ENCODE data around the gene DDX10. TPM values are rescaled to one million over a fixed set of nuclear protein-coding genes. Genes with fewer than 3 reads are reported as not detected.

DDX10 gene
- polyA plus RNA-seq, 1 experiment: 11.0 TPM

DNA sequence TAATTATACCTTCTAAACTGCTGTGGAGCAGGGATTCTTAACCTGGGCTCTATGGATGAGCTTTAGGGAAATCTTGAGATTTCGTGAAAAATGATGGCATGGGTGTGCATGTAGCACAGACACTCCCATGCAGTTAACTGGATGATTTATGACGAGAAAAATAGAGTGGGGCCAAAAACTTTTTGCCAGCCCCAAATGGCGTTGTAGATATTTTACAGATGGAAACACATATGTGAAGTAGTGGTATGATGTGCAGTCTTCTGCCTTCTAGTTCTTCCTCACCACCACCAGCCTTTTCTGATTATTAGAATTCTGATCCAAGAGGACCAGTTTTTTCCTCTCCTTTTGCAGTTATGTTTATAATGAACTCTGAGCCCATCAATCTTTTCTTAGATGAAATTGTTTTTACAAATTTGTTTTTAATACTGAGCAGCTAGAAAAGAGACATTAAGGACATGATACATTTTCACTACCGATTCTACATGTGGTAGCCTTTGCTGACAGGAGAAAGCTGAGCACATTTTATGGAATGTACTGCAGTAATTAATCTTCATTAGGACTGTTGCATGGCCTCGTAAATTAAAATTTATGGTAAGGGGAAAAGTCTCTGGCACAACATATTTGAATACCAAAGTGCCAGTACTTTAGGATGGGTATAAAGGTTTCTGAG is 261.4 kb downstream of the DDX10 start:
- TF ChIP-seq, protein P1, sequence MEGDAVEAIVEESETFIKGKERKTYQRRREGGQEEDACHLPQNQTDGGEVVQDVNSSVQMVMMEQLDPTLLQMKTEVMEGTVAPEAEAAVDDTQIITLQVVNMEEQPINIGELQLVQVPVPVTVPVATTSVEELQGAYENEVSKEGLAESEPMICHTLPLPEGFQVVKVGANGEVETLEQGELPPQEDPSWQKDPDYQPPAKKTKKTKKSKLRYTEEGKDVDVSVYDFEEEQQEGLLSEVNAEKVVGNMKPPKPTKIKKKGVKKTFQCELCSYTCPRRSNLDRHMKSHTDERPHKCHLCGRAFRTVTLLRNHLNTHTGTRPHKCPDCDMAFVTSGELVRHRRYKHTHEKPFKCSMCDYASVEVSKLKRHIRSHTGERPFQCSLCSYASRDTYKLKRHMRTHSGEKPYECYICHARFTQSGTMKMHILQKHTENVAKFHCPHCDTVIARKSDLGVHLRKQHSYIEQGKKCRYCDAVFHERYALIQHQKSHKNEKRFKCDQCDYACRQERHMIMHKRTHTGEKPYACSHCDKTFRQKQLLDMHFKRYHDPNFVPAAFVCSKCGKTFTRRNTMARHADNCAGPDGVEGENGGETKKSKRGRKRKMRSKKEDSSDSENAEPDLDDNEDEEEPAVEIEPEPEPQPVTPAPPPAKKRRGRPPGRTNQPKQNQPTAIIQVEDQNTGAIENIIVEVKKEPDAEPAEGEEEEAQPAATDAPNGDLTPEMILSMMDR (IDR thresholded peaks at IDR 0.05; ENCODE audit: insufficient read depth, low read depth, low read length): no peak
- ChIA-PET CTCF (interaction anchor here (0.7 to 1.3 kb wide), 4 partner anchors 13 to 229 kb away, joined by 3 read pairs; no protein-coding TSS in a partner anchor), POLR2A (no interaction called here)
- Histone ChIP-seq H3K4me3 (ENCODE audit: low read depth, low read length) (no peak overlapping the region), H3K27me3 (ENCODE audit: control insufficient read depth, insufficient read depth, low read length) (no peaks in the 10 kb centered on the region), H3K36me3 (ENCODE audit: control insufficient read depth, insufficient read depth, low read length) (no peaks in the 10 kb centered on the region)
- no peak for DNase-seq (ENCODE audit: low read depth)

DNA sequence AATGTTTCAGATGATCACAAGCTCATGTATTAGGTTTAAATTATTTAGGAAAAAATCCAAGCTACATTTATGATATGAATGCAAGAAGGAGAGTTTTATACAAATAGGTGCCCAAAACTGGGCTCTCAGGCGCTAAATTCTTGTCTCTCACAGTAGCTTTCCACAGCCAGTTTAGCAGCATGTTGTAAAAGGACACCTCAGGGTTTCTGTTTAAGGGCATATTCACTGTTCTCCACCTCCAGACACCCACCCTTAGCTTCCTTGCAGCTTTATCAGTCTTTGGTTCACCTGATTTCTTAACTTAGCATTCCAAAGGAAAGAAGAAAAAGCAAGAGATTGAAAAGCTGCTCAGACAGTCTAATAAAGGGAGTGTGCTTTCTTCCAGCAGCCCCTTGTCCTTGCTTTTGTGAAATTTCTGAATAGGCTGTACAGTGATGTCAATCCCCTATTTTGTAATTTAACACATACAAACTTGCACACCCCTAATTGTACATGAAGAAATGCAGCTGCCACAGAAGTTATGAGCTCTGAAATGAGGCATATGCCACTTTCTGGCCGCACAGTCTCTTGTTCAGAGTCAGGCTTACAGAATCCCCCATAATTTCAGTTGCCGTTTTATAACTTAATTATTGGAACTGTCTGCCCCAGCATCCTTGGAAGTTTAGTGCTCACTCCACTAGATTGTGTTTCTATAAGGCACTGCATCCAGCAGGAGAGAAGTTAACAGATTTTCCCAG is 262.1 kb downstream of the DDX10 start:
- Histone ChIP-seq H3K4me3 (ENCODE audit: low read depth, low read length) (no peak overlapping the region), H3K36me3 (ENCODE audit: control insufficient read depth, insufficient read depth, low read length) (no peaks in the 10 kb centered on the region), H3K27me3 (ENCODE audit: control insufficient read depth, insufficient read depth, low read length) (no peaks in the 10 kb centered on the region)
- TF ChIP-seq, protein P1 (IDR thresholded peaks at IDR 0.05; ENCODE audit: insufficient read depth, low read depth, low read length): no peak
- POLR2A ChIA-PET: no interaction called here
- CTCF ChIA-PET: interaction anchor here (0.5 to 0.7 kb wide), 2 partner anchors 14 to 123 kb away, joined by 3 read pairs; no protein-coding TSS in a partner anchor
- DNase-seq (ENCODE audit: low read depth): no peak

DNA sequence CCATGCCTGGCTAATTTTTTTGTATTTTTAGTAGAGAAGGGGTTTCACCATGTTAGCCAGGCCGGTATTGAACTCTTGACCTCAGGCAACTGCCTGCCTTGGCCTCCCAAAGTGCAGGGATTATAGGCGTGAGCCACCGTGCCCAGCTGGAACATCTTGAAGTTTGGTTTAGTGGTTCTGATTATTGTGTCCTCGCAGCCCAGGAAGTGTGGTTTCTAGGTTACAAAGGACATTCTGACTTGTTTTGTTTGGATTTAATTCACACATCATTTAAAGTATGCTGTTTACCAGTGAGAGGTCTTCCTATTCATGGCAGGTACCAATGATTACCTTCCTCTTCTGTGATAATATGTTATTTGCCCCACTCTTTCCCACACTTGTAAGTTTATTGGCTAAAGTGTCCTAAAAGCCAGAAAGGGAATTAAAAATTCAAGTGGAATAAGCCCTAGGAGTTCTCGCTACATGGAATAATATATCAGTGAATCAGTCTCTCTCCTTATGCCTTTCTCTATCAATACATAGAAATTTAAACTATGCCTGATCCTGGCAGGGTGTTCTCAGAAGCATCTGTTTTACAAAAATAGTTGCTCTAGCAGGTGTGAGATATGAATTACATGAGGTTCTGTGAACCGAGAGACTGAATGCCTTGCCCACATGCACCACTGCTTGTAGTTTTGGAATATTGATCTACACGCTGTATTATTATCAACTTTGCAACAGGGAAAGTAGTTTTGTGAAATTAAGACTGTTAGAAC is 263.1 kb downstream of the DDX10 start:
- Histone ChIP-seq H3K4me3 (ENCODE audit: low read depth, low read length) (no peak overlapping the region), H3K27me3 (ENCODE audit: control insufficient read depth, insufficient read depth, low read length) (no peaks in the 10 kb centered on the region), H3K36me3 (ENCODE audit: control insufficient read depth, insufficient read depth, low read length) (no peaks in the 10 kb centered on the region)
- ChIA-PET CTCF (interaction anchor here (0.5 kb wide), 1 partner anchor 122 kb away, joined by 3 read pairs; no protein-coding TSS in a partner anchor), POLR2A (no interaction called here)
- TF ChIP-seq, protein P1 (IDR thresholded peaks at IDR 0.05; ENCODE audit: insufficient read depth, low read depth, low read length): no peak
- no peak for DNase-seq (ENCODE audit: low read depth)

DNA sequence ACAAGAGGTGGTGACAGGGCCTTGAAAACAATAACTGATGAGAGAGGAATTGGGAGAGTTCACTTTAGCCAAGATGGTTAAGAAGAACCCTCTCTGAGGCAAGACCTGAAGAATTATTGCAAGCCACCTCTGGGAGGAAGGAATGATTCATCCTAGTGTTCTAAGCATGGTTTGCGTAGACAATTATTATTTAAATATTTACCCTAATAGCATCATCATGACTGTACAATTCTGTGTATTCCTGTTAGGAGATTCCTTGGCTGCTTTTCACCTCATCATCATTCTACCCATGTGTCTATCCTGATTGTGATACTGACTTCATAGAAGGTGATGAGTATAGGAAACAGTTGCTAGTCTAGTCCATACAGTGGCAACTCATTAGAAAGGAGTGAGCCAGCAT is 264.4 kb downstream of the DDX10 start:
- peak; percentile 82 for DNase-seq (ENCODE audit: low read depth)
- Histone ChIP-seq H3K4me3 (ENCODE audit: low read depth, low read length) (no peak overlapping the region), H3K27me3 (ENCODE audit: control insufficient read depth, insufficient read depth, low read length) (no peaks in the 10 kb centered on the region), H3K36me3 (ENCODE audit: control insufficient read depth, insufficient read depth, low read length) (no peaks in the 10 kb centered on the region)
- TF ChIP-seq, protein P1 (IDR thresholded peaks at IDR 0.05; ENCODE audit: insufficient read depth, low read depth, low read length): no peak
- POLR2A ChIA-PET: no interaction called here
- CTCF ChIA-PET: no interaction called here

DNA sequence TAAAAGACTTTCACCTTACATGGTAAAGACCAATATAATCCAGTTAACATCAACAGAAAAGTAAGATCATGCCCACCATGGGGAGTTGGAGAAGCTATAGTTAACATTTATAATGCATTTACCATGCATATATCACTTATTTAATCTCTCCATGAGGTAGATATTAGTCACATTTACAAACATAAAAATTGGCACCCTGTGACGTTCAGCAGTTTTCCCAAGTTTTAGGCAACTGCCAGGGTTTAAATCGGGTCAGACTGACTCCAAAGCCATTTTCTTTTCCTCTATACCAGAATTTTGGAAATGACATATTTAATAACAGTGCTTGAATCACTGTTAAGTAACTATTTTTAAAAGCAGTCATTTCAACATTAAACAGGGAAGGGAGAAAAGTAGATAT is 266.3 kb downstream of the DDX10 start:
- TF ChIP-seq, protein P1 (IDR thresholded peaks at IDR 0.05; ENCODE audit: insufficient read depth, low read depth, low read length): no peak
- DNase-seq (ENCODE audit: low read depth): no peak
- Histone ChIP-seq H3K36me3 (ENCODE audit: control insufficient read depth, insufficient read depth, low read length) (no peaks in the 10 kb centered on the region), H3K27me3 (ENCODE audit: control insufficient read depth, insufficient read depth, low read length) (no peaks in the 10 kb centered on the region), H3K4me3 (ENCODE audit: low read depth, low read length) (no peak overlapping the region)
- CTCF ChIA-PET: interaction anchor here (1.1 to 1.2 kb wide), 2 partner anchors 9 to 60 kb away, joined by 3 to 4 read pairs; no protein-coding TSS in a partner anchor
- POLR2A ChIA-PET: no interaction called here
